ENCODE data around the gene SYMPK.
A peak's percentile ranks its signal among the peaks of the same experiment; 100 is the strongest.
"Not testable (repeated sequence)": the region's sequence is repeated elsewhere in the genome, so short reads cannot be mapped to it uniquely, and the experiment has no call there.

Gene SYMPK

DNA sequence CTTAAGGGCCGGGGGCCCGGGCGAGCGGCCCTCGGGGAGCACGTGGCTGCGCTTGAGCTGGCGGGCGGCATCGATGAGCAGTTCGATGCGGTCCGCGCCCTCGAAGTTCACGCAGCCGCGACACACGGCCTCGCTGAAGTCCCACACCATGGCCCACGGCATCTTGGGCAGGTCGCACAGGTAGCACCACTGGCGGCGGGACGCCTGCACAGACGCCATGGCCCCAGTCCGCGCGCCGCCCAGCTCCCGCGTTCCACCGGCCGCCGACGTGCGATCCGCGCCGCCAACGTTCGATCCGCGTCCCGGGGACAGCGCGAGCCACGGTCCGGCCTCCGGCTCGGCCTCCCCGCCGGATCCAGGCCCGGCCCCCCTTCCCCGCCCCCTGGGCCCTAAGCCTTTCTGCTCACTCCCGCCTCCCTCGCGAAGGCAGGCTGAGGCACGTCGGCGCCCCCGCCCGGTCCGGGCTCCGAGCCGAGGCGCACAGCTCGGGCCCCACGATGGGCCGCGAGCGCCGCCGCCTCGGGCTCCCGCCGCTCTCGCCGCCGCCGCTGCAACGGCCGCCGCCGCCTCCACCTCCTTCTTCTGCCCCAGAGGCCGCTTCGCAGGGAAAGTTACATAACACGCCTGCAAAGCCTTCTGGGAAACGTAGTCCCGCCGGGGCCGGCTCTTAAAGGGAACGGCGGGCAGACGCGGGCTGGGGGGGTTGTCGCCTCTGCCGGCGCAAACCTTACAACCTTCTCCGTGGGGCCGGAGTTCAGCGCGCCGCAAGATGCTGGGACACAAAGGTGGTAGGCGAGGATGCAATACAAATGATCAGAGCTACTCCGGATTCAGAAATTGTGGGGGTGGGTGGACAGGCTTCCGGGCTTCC lies 22.8 kb upstream of the SYMPK start, which contains the start of gene IRF2BP1:
Gene IRF2BP1 (minus strand): TSS at position 586 of the 871 bp plus-strand sequence. CDS start 367 bp downstream, at position 219.
- peak; percentile 80 to 82 for DNase-seq (ENCODE audit: low read depth in 2 of 2)

- peak; percentile 23 to 34 for DNase-seq (ENCODE audit: low read depth in 2 of 2)
These were observed 22.0 kb upstream of the SYMPK start for GRCh38 chr19:45884682-45885555.

DNA sequence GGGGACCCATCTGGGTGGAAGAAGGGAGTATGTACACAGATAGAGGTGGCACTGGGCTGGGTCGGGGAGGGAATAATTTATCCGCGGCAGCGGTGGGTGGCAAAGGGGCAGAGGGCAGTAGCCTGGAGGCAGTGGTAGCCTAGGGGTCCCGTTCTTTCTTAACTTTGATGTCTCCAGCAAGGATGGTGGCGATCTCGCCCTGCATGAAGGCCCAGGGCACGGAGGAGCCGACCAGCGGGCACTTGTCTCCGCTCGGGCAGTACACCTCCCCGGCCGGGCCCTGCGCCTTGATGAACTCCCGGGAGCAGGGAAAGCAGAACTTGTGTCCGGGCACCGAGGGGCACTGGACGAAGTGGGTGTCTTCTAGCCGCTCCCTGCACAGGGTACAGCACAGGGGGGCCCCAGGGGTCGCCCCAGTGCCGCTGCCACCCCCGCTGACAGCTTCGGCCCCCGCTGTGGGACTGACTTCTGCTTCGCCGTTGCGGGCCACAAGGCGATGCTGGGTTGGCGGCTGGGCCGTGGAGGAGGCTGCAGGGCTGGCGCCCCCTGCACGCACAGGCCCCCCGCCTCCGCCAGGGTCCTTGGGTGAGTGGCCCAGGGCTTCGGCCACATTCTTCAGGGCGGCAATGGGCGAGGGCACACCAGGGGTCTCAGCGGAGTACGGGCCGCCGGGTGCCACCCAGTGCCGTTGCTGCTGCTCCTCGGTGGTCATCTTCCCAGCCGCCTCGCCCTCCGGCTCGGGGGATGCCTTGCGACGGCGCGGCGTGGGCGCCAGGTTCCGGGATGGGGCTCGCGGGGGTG lies 21.1 kb upstream of the SYMPK start:
- no peak for DNase-seq (ENCODE audit: low read depth in 2 of 2)

DNA sequence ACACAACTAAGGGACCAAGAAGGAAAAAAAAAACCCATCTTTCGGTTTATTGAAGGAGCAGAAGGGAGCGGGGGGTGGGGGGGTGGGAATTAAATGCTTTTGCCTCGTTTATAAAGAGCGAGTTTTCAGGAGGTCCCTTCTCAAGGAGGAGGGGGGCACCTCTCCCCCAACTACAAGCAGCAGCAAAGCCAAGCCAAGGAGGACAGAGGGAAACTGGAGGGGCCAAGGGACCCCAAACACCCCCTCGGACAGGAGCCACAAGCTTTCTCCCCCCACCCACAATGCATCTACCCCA lies 20.6 kb upstream of the SYMPK start:
- no peak for DNase-seq (ENCODE audit: low read depth in 2 of 2)

DNA sequence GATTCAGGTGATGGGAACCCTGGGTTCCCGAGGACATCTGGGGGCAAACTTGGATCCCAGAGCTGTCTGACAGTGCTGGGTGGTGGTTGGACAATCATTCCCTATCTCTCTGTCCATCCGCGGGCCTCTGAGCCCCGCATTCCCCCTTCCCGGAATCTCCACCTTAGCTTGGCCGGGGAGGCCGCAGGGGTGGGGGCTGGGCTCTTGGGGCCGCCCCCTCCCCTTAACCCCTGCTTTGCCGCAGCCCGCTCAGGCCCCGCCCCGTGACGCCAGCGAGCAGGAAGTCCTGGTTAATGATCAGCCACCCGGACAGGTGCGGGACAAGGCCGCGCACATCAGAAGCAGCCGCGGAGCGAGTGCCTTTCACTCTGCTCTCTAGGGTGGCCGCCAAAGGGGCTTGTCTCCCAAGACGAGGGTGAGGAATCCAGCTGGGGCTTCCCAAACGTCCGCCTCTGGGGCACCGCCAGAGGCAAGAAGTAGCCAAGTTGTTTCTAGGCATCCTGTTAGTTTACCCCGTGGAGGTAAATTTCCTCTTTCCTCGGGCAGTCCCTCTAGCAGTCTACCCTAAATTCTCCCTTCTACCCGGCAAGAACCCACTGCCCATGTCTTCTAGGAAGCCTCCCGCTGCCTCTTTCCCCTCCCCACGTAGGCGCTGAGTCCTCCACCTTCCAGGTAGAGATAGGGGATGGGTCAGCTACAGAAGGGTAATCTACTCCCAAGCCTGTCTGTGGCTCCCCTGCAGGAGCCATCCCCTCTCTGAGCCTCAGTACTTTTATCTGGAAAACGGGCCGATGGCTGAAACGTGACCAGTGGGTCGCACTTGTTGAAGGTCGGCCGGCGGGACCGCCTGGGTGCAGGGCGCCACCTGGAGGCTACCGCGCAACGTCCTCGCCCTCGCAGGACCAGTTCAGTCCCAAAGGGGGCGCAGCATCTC lies 20.0 kb upstream of the SYMPK start:
- peak; percentile 74 to 75 for DNase-seq (ENCODE audit: low read depth in 2 of 2)

GRCh38 chr19:45881909-45882528 lies 19.1 kb upstream of the SYMPK start:
- DNase-seq (ENCODE audit: low read depth in 2 of 2) = no peak

GRCh38 chr19:45881082-45881908 lies 18.3 kb upstream of the SYMPK start:
- no peak for DNase-seq (ENCODE audit: low read depth in 2 of 2)

DNA sequence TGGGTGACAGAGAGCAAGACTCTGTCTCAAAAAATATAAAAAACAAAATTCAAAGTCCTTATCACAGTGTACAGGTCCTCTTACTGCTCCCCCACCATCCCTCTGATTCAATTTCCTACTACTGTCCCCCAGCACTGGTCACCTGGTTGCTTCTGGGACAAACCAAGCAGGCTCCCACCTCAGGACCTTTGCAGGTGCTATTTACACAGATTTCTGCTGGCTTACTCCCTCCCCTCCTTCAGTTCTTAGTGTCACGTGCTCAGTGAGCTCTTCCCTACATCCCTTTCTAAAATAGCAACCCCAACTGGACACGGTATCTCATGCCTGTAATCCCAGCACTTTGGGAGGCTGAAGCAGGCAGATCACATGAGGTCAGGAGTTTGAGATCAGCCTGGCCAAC lies 17.0 kb upstream of the SYMPK start:
- DNase-seq (ENCODE audit: low read depth in 2 of 2) = no peak

DNA sequence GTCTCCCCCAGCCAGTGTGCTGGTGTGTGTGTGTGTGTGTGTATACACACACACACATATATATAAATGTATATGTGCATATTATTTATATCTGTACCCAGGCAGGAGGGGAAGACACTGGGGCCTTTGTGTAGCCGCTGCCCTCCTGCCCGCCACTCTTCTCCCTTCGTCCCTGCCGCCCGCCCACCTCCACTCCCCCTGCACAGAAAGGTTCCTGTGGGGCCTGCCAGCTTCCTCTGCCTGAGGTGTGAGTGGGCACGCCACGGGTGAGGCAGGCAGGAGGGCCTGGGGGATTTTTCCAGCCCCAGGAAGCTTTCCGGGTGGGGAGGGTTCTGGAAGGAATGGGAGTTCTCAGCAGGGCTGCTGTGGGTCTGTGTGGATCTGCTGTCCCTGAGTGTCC lies 16.1 kb upstream of the SYMPK start:
- no peak for DNase-seq (ENCODE audit: low read depth in 2 of 2)

GRCh38 chr19:45878043-45878794 lies 15.3 kb upstream of the SYMPK start:
- DNase-seq (ENCODE audit: low read depth in 2 of 2) = peak in 1 of 2 donors; percentile 39

DNA sequence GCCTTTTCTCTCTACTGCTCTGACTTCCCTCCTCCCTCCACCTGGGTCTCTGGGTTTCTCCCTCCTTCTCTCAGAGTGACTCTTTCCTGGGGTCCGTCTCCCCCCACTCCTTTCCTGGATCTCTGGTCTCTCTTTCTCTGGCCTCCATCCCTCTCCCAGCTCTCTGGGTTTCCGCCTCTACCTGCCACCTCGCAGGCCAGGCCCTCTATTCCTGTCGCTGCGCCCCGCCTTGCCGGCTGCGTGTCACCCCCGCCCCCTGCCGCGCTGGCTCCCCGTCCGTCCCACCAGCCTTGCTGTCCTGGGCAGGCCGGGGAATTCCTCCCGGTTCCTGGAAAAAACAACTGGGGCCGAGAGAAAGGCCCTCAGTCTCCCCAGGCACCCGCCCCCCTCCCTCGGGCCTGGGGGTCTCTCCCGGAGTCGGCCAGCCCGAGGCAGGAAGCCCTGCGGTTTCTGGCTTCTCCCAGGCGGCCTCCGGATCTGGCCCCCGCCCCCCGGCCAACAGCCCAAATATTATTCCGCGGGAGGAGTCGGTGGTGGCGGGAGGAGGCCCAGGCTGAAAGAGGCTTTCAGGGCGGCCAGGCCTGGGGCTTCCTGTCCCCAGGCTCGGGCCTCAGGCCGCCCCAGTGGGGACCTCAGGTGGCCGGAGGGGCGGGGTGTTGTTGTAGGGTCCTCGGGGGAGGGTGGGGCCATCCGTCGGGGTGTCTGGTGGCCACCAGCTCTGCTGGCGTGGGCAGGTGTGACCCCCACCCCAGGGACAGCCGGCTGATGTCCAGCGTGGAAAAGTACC lies 13.7 kb upstream of the SYMPK start:
- DNase-seq (ENCODE audit: low read depth in 2 of 2) = no peak

DNA sequence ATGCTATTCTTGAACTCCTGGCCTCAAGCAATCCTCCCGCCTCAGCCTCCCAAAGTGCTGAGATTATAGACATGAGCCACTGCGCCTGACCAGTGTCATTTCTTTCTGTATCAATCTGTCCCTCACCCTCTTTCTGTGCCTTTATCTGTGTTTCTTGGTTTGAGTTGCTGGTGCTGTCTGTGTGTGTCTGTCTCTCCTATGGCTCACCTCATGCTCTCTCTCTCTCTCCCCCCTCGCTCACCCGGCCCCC lies 13.1 kb upstream of the SYMPK start:
- peak in 1 of 2 donors; percentile 36 for DNase-seq (ENCODE audit: low read depth in 2 of 2)

- DNase-seq (ENCODE audit: low read depth in 2 of 2) = no peak
These were observed 11.6 kb upstream of the SYMPK start for GRCh38 chr19:45874620-45874966.

DNA sequence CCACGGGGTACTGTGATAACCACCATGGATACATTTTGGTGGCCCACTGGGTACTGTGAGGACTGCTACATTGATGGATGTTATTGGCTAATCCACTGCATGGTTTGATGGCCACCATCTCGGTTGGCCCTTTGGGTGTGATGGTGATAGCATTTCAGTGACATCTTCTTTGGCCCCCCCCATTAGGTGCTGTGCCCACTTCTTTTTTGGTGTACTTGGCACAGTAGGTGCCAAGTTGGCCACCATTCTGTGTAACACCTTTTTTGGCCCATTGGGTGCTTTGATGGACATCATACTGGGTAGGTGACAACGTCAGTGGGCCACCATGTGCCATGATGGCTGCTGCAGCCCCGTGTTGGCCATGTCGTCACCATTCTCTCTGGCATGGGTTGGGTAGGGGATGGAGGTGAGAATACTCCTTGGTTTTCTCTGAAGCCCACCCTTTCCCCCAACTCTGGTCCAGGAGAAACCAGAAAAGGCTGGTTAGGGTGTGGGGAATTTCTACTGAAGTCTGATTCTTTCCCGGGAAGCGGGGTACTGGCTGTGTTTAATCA lies 10.3 kb upstream of the SYMPK start:
- no peak for DNase-seq (ENCODE audit: low read depth in 2 of 2)

- no peak for DNase-seq (ENCODE audit: low read depth in 2 of 2)
These were observed 9.4 kb upstream of the SYMPK start for GRCh38 chr19:45872095-45872919.

GRCh38 chr19:45870798-45871197 lies 7.9 kb upstream of the SYMPK start:
- DNase-seq (ENCODE audit: low read depth in 2 of 2) = no peak

DNA sequence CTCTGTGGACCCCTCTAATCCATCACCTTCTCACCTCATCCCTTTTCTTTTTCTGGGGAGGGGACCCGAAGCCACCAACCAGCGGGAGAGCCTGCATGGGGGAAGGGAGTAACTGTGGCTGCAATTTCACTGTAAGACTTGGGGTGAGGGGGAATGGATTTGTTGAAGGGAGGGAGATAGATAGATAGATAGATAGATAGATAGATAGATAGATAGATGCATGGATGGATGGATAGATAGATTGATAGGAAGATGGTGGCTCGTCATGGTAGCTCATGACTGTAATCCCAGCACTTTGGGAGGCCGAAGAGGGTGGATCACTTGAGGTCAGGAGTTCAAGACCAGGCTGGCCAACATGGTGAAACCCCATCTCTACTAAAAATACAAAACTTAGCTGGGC lies 4.3 kb upstream of the SYMPK start:
- DNase-seq (ENCODE audit: low read depth in 2 of 2) = not testable (repeated sequence)

Measured in stimulated activated CD8-positive, alpha-beta memory T cell treated with anti-CD3 and anti-CD28 coated beads, Interleukin-15, amount 100 ng/mL, for 48 hours (primary cell).